Fibroblast of mammary gland (primary cell): ENCODE measurements around the gene SPOCD1.

Experiments used
- DNase-seq: peaks from one replicate; pipeline ENCODE4 v3.0.0-alpha.2; 2010; ENCODE audit warnings: low read depth
- H3K4me3 ChIP-seq: 2 replicates; pipeline ENCODE4 v1.5.1; 2011; ENCODE audit warnings: low read depth, mild to moderate bottlenecking, low read length, moderate library complexity; ENCODE audit not compliant: control insufficient read depth
- TF ChIP-seq, protein P1 (sequence below): conservative IDR thresholded peaks from 2 replicates; pipeline ENCODE4 v1.5.1; 2011; ENCODE audit warnings: low read depth, low read length, inconsistent platforms; ENCODE audit not compliant: control insufficient read depth, insufficient read depth

Gene SPOCD1

DNA sequence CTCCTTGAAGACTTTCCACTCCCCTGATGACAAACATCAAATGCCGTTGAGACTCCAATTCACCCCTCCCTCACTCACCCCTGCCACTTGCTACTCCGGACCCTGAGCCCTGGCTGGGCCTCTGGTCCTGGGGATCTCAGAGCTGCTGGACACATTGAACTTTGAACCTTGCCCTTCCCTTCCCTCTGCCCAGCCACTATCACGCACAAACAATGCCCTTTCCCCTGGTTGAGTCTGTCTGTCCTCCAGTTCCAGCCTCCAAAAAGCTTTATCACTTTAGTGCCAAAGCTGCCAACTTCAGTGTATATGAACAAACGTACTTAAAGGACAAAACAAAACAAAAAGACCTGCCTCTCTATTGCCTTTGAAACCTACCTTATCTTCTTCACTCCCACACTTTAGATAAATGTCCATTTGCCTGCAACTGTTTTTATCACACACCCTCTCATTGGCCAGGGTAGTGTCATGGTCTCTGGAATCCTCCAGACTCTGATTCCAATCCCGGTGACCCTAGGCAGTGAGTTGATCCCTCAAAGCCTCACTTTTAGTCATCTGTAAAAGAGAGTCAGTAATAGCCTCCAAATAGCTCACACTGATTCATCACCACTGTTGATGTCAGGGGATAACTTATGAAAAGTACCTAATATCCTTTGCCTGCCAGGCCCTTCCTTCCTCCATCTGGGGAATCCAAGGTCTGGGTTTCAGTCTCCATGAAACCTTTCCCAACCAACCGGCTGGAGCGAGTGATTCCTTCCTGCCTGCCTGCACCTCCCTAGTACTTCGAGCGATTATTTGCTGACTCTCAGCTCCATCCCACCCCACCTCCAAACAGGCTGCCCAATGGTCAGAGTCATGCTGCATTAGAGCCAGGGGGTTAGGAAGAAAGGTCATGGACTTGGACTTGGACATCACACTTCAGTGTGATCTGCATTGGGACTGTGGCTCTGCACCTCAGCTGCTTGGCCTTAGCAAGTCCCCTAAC is 15.9 kb upstream of the SPOCD1 start:
- DNase-seq = peak; percentile 76
- no peak overlapping the region for H3K4me3 ChIP-seq
- TF ChIP-seq, protein P1, sequence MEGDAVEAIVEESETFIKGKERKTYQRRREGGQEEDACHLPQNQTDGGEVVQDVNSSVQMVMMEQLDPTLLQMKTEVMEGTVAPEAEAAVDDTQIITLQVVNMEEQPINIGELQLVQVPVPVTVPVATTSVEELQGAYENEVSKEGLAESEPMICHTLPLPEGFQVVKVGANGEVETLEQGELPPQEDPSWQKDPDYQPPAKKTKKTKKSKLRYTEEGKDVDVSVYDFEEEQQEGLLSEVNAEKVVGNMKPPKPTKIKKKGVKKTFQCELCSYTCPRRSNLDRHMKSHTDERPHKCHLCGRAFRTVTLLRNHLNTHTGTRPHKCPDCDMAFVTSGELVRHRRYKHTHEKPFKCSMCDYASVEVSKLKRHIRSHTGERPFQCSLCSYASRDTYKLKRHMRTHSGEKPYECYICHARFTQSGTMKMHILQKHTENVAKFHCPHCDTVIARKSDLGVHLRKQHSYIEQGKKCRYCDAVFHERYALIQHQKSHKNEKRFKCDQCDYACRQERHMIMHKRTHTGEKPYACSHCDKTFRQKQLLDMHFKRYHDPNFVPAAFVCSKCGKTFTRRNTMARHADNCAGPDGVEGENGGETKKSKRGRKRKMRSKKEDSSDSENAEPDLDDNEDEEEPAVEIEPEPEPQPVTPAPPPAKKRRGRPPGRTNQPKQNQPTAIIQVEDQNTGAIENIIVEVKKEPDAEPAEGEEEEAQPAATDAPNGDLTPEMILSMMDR = no peak

DNA sequence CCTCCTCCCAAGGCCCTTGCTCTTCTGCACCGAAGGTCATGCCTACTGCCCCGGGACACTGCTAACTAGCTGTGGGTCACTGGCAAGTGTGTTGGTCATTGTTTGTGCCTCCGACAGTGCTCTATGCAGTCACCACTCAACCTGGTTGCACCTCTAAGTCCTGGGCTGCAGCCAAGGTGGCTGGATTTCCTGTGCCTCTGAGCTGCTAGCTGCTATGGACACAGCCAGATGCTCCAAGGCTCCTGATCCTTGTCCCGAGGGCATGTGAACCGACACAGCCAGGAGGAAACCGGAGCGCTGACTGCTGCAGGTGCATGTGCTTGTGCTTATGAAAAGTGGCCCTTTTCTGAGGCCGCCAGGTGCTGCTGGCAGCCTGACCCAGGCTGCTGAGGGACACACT is 14.7 kb upstream of the SPOCD1 start:
- TF ChIP-seq, protein P1 = no peak
- no peak overlapping the region for H3K4me3 ChIP-seq
- DNase-seq = no peak

DNA sequence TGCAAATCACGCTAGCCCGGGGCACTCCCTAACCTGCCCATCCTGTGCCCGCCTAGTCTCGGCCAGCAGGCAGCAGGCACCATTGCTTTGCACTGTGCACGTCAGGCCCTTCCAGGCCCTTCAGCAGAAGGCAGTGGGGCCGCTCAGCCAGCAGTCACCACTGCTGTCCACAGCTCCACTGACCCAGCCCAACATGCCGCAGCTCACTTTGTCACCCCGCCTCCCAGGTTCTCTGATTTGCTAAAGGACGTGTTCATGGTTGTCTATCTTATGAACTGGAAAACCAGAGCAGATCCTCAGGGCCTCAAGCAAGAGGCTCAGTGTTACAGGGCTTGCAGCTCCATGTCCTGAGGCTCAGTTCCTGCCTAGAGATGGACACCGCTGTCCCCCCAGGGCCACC is 14.2 kb upstream of the SPOCD1 start:
- TF ChIP-seq, protein P1 = no peak
- no peak overlapping the region for H3K4me3 ChIP-seq
- DNase-seq = no peak

DNA sequence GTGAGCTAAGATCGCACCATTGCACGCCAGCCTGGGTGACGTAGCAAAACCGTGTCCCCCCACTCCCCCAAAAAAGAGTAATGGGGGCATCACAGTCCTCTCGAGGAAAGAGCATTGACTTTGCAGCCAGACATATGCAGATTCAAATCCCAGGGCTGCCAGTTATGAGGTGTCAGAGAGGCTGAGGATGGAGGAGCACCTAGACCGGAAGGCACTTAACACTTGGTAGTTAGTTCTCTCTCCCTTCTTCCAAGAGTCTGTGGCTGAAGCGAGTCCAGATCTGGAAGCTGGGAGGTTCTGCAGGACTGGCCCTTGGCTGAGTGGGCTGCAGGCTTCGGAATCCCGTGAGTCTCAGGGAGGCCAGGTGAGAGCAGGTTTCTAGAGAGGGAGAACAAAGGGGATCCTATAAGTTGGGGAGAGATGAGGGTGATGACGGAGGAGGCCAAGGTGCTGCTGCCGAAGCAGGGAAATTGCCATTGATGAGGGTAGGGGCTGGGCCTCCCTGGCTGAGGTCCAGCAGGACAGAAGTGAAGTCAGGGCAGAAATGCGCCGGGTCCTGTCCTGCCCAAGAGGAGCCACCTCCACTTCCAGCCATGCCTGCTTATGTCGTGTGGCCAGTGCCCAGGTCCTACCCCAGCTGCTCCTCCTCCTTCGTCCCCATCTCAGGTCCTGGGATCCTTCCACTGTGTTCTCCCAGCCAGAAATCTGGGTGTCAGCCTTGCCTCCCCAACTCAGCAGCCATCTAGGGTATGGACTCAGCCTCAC is 13.3 kb upstream of the SPOCD1 start:
- no peak for DNase-seq
- TF ChIP-seq, protein P1 = no peak
- no peak overlapping the region for H3K4me3 ChIP-seq

DNA sequence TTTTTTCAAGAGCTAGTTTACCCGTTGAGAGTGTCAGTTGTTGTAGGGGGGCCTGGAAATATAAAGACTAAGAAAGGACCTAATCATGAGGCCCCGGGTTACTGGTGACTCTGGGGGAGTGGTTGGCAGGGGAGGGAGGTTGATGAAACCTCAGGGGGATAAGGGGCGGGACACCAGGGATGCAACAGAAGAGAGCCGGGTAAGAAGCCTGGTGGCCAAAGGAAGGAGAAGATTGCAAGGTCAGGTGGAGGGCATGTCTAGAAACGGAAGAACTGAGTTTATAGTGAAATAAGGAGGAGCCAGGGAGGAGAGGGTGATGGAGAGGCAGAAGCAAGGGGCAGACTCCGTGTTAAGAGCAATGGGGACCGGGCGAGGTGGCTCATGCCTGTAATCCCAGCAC is 12.5 kb upstream of the SPOCD1 start:
- no peak overlapping the region for H3K4me3 ChIP-seq
- DNase-seq = no peak
- TF ChIP-seq, protein P1 = no peak

DNA sequence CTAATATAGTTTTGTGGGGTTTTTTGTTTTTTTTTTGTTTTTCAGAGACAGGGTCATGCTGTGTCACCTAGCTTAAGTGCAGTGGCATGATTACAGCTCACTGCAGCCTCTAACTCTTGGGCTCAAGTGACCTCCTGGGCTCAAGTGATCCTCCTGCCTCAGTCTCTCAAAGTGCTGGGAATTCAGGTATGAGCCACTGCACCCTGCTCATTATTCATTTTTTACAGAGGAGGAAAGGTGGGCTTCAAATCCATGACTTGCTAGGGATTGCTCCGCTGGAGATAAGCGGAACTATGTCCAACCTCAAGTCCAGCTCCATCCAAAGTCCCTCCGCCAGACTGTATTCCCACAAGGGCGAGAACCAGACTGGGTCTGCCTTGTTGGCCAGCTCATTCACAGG is 8.0 kb upstream of the SPOCD1 start:
- no peak for DNase-seq
- H3K4me3 ChIP-seq = no peak overlapping the region
- TF ChIP-seq, protein P1 = no peak
